Activated T-cell treated with anti-CD3 and anti-CD28 coated beads, Interleukin-2, amount 50 U/mL, for 48 hours (primary cell): ENCODE data around the gene MZT2A.
"Not testable (repeated sequence)": the region's sequence is repeated elsewhere in the genome, so short reads cannot be mapped to it uniquely, and the experiment has no call there.

Experiments used
- DNase-seq, 2 experiments: peaks; one replicate each; pipeline ENCODE4 v3.0.0-alpha.2; 2020

MZT2A gene

DNA sequence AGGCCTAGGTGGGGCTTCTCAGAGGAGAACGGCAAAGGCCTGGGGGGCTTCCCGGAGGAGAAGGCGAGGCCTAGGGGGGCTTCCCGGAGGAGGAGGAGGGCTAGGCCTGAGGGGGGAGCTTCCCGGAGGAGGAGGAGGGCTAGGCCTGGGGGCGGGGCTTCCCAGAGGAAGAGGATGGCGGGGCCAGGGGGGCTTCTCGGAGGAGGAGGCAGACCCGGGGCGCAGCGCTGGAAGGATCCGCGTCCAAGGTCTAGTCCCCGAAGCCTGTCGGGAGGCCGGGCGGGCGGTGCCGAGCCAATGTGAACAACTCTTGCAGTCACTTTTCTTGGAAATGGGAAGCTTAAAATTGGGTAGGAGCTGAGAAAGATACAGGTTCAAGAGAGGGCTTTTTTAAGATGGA, 46.3 kb downstream of the MZT2A start:
- no peak for DNase-seq

DNA sequence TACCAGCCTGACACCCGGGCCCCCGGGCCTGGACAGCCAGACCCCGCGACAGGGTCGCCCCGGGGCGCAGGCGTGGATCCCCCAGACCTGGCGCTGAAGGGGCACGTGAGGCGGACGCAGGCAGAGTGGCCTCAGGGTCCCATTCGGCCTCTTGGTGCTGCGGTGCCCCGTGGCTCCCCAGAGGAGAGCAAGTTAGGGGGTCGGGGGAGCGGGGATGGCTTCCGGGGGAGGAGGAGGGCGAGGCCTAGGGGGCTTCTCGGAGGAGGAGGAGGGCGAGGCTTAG, 46.7 kb downstream of the MZT2A start:
- DNase-seq, result not testable (repeated sequence)

DNA sequence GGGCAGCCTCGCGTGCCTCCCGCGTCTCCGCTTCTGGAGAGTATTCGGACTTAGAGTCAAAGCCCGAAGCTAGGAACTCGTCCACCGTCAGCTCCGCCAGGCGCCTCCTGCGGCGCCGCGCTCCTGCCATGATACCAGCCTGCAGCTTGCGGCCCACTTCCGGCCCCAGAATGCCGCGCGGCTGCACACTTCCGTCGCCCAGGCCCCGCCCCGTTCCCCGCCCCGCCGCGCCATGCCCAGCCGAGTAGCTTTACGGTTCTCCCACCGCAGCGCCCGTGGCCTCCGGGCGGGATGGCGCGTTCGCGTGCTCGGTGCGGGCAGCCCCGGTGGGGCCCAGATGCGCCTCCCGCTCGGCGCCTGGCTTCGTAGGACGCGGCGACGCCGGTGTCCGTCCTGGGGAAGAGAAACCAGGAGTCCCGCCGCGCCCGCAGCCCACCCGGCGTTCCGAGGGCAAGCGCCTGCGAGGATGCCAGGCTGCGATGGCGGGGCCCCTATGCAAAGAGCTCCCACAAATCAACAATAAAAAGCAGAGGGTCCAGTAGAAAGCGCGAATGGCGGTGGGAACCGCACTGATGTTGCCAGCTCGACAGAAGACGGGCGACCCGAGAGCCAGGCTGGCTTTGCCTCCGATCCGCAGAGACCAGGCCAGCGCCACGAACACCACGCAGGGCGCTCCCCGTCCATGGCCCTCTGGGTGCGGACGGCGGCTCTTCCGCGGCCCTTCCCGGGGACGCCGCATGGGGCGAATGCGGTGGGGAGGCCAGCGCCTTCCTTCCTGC, 47.3 kb downstream of the MZT2A start:
- DNase-seq, result not testable (repeated sequence)

DNA sequence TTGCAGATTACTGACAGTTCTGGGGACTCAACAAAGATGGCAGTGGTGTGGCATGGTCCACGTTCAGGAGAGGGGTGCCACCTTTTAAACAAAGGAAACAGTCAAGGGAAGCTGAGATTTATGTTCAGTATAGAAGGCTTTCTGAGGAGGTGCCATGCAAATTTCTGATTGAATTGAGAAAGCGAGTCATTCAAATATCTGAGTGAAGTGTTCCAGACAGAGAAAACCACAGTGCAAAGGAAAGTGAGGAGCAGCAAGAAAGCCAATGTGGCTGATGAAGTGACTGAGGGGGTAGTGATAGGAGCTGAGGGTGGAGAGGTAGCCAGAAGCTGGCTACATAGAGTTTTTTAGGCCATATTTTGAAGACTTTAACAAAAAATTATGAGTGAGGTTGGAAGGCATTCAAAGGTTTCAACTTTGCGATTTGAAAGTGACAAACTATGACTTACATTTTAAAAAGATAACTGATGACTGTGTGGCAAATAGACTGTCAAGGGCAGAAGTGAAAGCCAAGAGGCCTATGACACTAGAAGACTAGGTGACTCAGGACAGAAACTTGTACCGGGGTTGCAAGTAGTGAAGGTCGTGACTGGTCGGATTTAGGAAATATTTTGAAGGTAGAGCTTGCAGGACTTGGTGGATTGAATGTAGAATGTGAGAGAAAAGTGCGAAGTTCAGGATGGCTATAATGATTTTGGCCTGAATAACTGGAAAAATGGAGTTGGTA, 51.3 kb downstream of the MZT2A start:
- DNase-seq, result not testable (repeated sequence)
